Naive thymus-derived CD8-positive, alpha-beta T cell (primary cell): ENCODE results near the gene CRYBB3. TPM values are rescaled to one million over a fixed set of nuclear protein-coding genes. Genes with fewer than 3 reads are reported as not detected.

ENCODE experiments used
- ATAC-seq, 2 donors: fragments of 150-1000 bp; cut with Tn5 transposase in 1 of 2; sonication (Bioruptor Pico), chemical (Tn5 transposase) in 1 of 2; 1 replicate in 1 of 2; 2 replicates in 1 of 2; pipeline ENCODE4 v1.10.0; 2021; ENCODE audit warnings: mild to moderate bottlenecking in 2 of 2, moderate library complexity in 2 of 2
- POLR2A ChIA-PET: fragments of 350-600 bp; sonication (Branson Sonifier 250); formaldehyde crosslinking; loops from one replicate; lab custom pipeline; 2021; ENCODE audit warnings: antibody characterized with exemption; lab: Charles Lee
- DNase-seq, 10 donors: peaks; one replicate each; pipeline versions ENCODE4 v3.0.0 to v3.0.0-alpha.2; 2020 to 2022
- H3K27ac Mint-ChIP-seq, 10 donors: one replicate each; pipeline ENCODE4 v1.8.0; 2020 to 2022; ENCODE audit warnings: mild to moderate bottlenecking in 10 of 10, mixed read lengths in 10 of 10, moderate library complexity in 4 of 10, inconsistent platforms in 1 of 10
- H3K27me3 Mint-ChIP-seq, 5 donors: one replicate each; pipeline ENCODE4 v1.8.0; 2021 to 2022; ENCODE audit warnings: mixed read lengths in 5 of 5
- H3K36me3 Mint-ChIP-seq, 3 donors: one replicate each; pipeline ENCODE4 v1.8.0; 2020 to 2022; ENCODE audit warnings: mixed read lengths in 3 of 3, mild to moderate bottlenecking in 2 of 3, inconsistent platforms in 1 of 3
- H3K4me1 Mint-ChIP-seq, 4 donors: one replicate each; pipeline ENCODE4 v1.8.0; 2021 to 2022; ENCODE audit warnings: mixed read lengths in 4 of 4
- H3K4me3 Mint-ChIP-seq, 10 donors: one replicate each; pipeline ENCODE4 v1.8.0; 2020 to 2022; ENCODE audit warnings: mild to moderate bottlenecking in 10 of 10, mixed read lengths in 10 of 10, moderate library complexity in 6 of 10, inconsistent platforms in 1 of 10
- H3K9me3 Mint-ChIP-seq, 9 donors: one replicate each; pipeline ENCODE4 v1.8.0; 2020 to 2022; ENCODE audit warnings: mixed read lengths in 9 of 9, mild to moderate bottlenecking in 3 of 9, inconsistent platforms in 1 of 9, moderate library complexity in 1 of 9
- polyA plus RNA-seq, 3 donors: library from polyadenylated mRNA; unstranded; fragments of 300-500 nt; fragmentation: Illumina TruSeq; gene quantifications; one replicate each; pipeline ENCODE4 v1.2.3, GENCODE V29; 2021
- total RNA-seq, 8 experiments: library from RNA in 2 of 8; stranded (reverse) in 2 of 8; gene quantifications; one replicate each; pipeline ENCODE4 v1.2.3 and lab custom pipeline; 2021 to 2026

CRYBB3 gene
- total RNA-seq (not detected), polyA plus RNA-seq (not detected), total RNA-seq (lab: John Stamatoyannopoulos, UW) (0 to 0.69 (median 0.06) reads per million in 6 experiments)

GRCh38 chr22:25199731-25200520 is at the start of gene CRYBB3:
TSS of gene CRYBB3 (plus strand) at chr22:25199858. CDS start at chr22:25201397, 1,539 bp downstream.
- POLR2A ChIA-PET = no interaction called here
- H3K4me3 Mint-ChIP-seq = no peak within 1 kb of the TSS
- no peaks in the 10 kb centered on the region for H3K27me3 Mint-ChIP-seq
- H3K4me1 Mint-ChIP-seq = peaks cover 0 to 6% (median under 1%) of the 10 kb centered on the region in 4 donors
- peak within 1 kb of the TSS in 1 of 10 donors; percentile 66 for H3K27ac Mint-ChIP-seq
- H3K9me3 Mint-ChIP-seq = no peaks in the 10 kb centered on the region
- peaks cover 0 to 6% (median 3%) of the 10 kb centered on the region in 3 donors for H3K36me3 Mint-ChIP-seq
- ATAC-seq (no peak), DNase-seq (no peak)

GRCh38 chr22:25153961-25154666 is 45.5 kb upstream of the CRYBB3 start:
- H3K9me3 Mint-ChIP-seq = no peaks in the 10 kb centered on the region
- no peak for DNase-seq
- no peak overlapping the region for H3K27ac Mint-ChIP-seq
- no peak overlapping the region for H3K4me3 Mint-ChIP-seq
- H3K4me1 Mint-ChIP-seq = no peaks in the 10 kb centered on the region
- POLR2A ChIA-PET = no interaction called here
- ATAC-seq = no peak
- H3K36me3 Mint-ChIP-seq = no peaks in the 10 kb centered on the region
- no peaks in the 10 kb centered on the region for H3K27me3 Mint-ChIP-seq

- POLR2A ChIA-PET = no interaction called here
- no peak for DNase-seq
Measured at GRCh38 chr22:25154667-25154999, 45.0 kb upstream of the CRYBB3 start.

GRCh38 chr22:25156736-25157135 is 42.9 kb upstream of the CRYBB3 start:
- no peak overlapping the region for H3K4me3 Mint-ChIP-seq
- POLR2A ChIA-PET = no interaction called here
- ATAC-seq = no peak
- peaks cover 0 to 6% (median 0%) of the 10 kb centered on the region in 4 donors for H3K4me1 Mint-ChIP-seq
- peak overlapping the region in 3 of 10 donors; percentile 11 to 67 (median 56) for H3K27ac Mint-ChIP-seq
- no peak for DNase-seq
- no peaks in the 10 kb centered on the region for H3K9me3 Mint-ChIP-seq
- H3K36me3 Mint-ChIP-seq = no peaks in the 10 kb centered on the region
- no peaks in the 10 kb centered on the region for H3K27me3 Mint-ChIP-seq

More at GRCh38 chr22:25154667-25154999, 45.0 kb upstream of the CRYBB3 start:
- Mint-ChIP-seq H3K4me3 (no peak overlapping the region), H3K36me3 (no peaks in the 10 kb centered on the region), H3K9me3 (no peaks in the 10 kb centered on the region), H3K27me3 (no peaks in the 10 kb centered on the region), H3K4me1 (no peaks in the 10 kb centered on the region), H3K27ac (no peak overlapping the region)
- ATAC-seq = no peak

- H3K4me3 Mint-ChIP-seq = no peak overlapping the region
- DNase-seq (no peak), ATAC-seq (no peak)
- POLR2A ChIA-PET = no interaction called here
- no peak overlapping the region for H3K27ac Mint-ChIP-seq
- H3K9me3 Mint-ChIP-seq = no peaks in the 10 kb centered on the region
- no peaks in the 10 kb centered on the region for H3K27me3 Mint-ChIP-seq
- peaks cover 0 to 6% (median 0%) of the 10 kb centered on the region in 4 donors for H3K4me1 Mint-ChIP-seq
- no peaks in the 10 kb centered on the region for H3K36me3 Mint-ChIP-seq
Measured at GRCh38 chr22:25159028-25159427, 40.6 kb upstream of the CRYBB3 start.

GRCh38 chr22:25160120-25160996 is 39.3 kb upstream of the CRYBB3 start:
- DNase-seq (no peak), ATAC-seq (no peak)
- Mint-ChIP-seq H3K36me3 (no peaks in the 10 kb centered on the region), H3K4me3 (no peak overlapping the region), H3K9me3 (no peaks in the 10 kb centered on the region), H3K27ac (peak overlapping the region in 1 of 10 donors; percentile 62), H3K27me3 (no peaks in the 10 kb centered on the region), H3K4me1 (peaks cover 2 to 9% (median 4%) of the 10 kb centered on the region in 4 donors)
- POLR2A ChIA-PET = no interaction called here

GRCh38 chr22:25161017-25161915 is 38.4 kb upstream of the CRYBB3 start:
- Mint-ChIP-seq H3K36me3 (no peaks in the 10 kb centered on the region), H3K27ac (peak overlapping the region in 1 of 10 donors; percentile 51), H3K4me1 (peaks cover 2 to 12% (median 4%) of the 10 kb centered on the region in 4 donors), H3K9me3 (no peaks in the 10 kb centered on the region), H3K4me3 (no peak overlapping the region), H3K27me3 (no peaks in the 10 kb centered on the region)
- POLR2A ChIA-PET = no interaction called here
- DNase-seq (no peak), ATAC-seq (no peak)

- no peak for ATAC-seq
- peaks cover 2 to 12% (median 4%) of the 10 kb centered on the region in 4 donors for H3K4me1 Mint-ChIP-seq
- no peaks in the 10 kb centered on the region for H3K9me3 Mint-ChIP-seq
- H3K27ac Mint-ChIP-seq = no peak overlapping the region
- H3K27me3 Mint-ChIP-seq = no peaks in the 10 kb centered on the region
- H3K36me3 Mint-ChIP-seq = no peaks in the 10 kb centered on the region
- DNase-seq = no peak
- no peak overlapping the region for H3K4me3 Mint-ChIP-seq
- POLR2A ChIA-PET = no interaction called here
Measured at GRCh38 chr22:25161916-25162530, 37.6 kb upstream of the CRYBB3 start.

- Mint-ChIP-seq H3K4me1 (peaks cover 2 to 12% (median 4%) of the 10 kb centered on the region in 4 donors), H3K27me3 (no peaks in the 10 kb centered on the region), H3K27ac (no peak overlapping the region), H3K36me3 (no peaks in the 10 kb centered on the region), H3K4me3 (no peak overlapping the region), H3K9me3 (no peaks in the 10 kb centered on the region)
- no peak for DNase-seq
- POLR2A ChIA-PET = interaction anchor here (0.7 kb wide), 1 partner anchor 72 kb away, joined by 4 read pairs; no protein-coding TSS in a partner anchor
- ATAC-seq = no peak
Measured at GRCh38 chr22:25162561-25162960, 37.1 kb upstream of the CRYBB3 start.

- POLR2A ChIA-PET = no interaction called here
- no peak for ATAC-seq
- no peak overlapping the region for H3K4me3 Mint-ChIP-seq
Measured at GRCh38 chr22:25165785-25166184, 33.9 kb upstream of the CRYBB3 start.

GRCh38 chr22:25166266-25167040 is 33.2 kb upstream of the CRYBB3 start:
- ATAC-seq (no peak), DNase-seq (no peak)
- POLR2A ChIA-PET = no interaction called here
- no peak overlapping the region for H3K27ac Mint-ChIP-seq
- H3K27me3 Mint-ChIP-seq = no peaks in the 10 kb centered on the region
- peaks cover 0 to 3% (median 0%) of the 10 kb centered on the region in 3 donors for H3K36me3 Mint-ChIP-seq
- H3K4me3 Mint-ChIP-seq = no peak overlapping the region
- peaks cover 2 to 12% (median 3%) of the 10 kb centered on the region in 4 donors for H3K4me1 Mint-ChIP-seq
- H3K9me3 Mint-ChIP-seq = no peaks in the 10 kb centered on the region

More at GRCh38 chr22:25165785-25166184, 33.9 kb upstream of the CRYBB3 start:
- Mint-ChIP-seq H3K4me1 (peaks cover 2 to 12% (median 5%) of the 10 kb centered on the region in 4 donors), H3K36me3 (no peaks in the 10 kb centered on the region), H3K27me3 (no peaks in the 10 kb centered on the region), H3K9me3 (no peaks in the 10 kb centered on the region), H3K27ac (peak overlapping the region in 2 of 10 donors; percentile 65)
- no peak for DNase-seq
